Endothelial cell (in vitro differentiated cells): ENCODE data around the gene GRIN2A. TPM values are rescaled to one million over a fixed set of nuclear protein-coding genes. Genes with fewer than 3 reads are reported as not detected.

Source experiments
- DNase-seq: peaks from one replicate; pipeline ENCODE4 v3.0.0; 2021; ENCODE audit warnings: low spot score
- H3K27ac Mint-ChIP-seq: one replicate; pipeline ENCODE4 v1.8.0; 2021; ENCODE audit warnings: mixed read lengths, inconsistent platforms; ENCODE audit not compliant: unreplicated experiment
- H3K27me3 Mint-ChIP-seq: one replicate; pipeline ENCODE4 v1.8.0; 2021; ENCODE audit warnings: mild to moderate bottlenecking, moderate library complexity, mixed read lengths, inconsistent platforms; ENCODE audit not compliant: unreplicated experiment
- H3K36me3 Mint-ChIP-seq: one replicate; pipeline ENCODE4 v1.8.0; 2021; ENCODE audit warnings: mild to moderate bottlenecking, low read depth, mixed read lengths, inconsistent platforms; ENCODE audit not compliant: unreplicated experiment
- H3K4me1 Mint-ChIP-seq: one replicate; pipeline ENCODE4 v1.8.0; 2021; ENCODE audit warnings: mild to moderate bottlenecking, mixed read lengths, inconsistent platforms; ENCODE audit not compliant: unreplicated experiment
- H3K4me3 Mint-ChIP-seq: one replicate; pipeline ENCODE4 v1.8.0; 2021; ENCODE audit warnings: mild to moderate bottlenecking, mixed read lengths, inconsistent platforms; ENCODE audit not compliant: unreplicated experiment
- H3K9me3 Mint-ChIP-seq: one replicate; pipeline ENCODE4 v1.8.0; 2021; ENCODE audit warnings: mixed read lengths, inconsistent platforms; ENCODE audit not compliant: unreplicated experiment
- total RNA-seq: library from RNA; stranded (reverse); fragmentation: NEBNext Ultra II Directional; extraction: Animal tissue kit (Norgen Biotek cat#: 25700); gene quantifications from one replicate; pipeline ENCODE4 v1.2.1, GENCODE V29; 2021; ENCODE audit not compliant: unreplicated experiment
- TF ChIP-seq, protein P1 (sequence below): fragments of 200-600 bp; sonication (generic); IDR thresholded peaks from one replicate; pipeline ENCODE4 v1.5.0; 2021; ENCODE audit warnings: antibody characterized with exemption; ENCODE audit not compliant: unreplicated experiment

The GRIN2A gene
- total RNA-seq, 1 donor from 2014 or later, result 0.03 TPM

DNA sequence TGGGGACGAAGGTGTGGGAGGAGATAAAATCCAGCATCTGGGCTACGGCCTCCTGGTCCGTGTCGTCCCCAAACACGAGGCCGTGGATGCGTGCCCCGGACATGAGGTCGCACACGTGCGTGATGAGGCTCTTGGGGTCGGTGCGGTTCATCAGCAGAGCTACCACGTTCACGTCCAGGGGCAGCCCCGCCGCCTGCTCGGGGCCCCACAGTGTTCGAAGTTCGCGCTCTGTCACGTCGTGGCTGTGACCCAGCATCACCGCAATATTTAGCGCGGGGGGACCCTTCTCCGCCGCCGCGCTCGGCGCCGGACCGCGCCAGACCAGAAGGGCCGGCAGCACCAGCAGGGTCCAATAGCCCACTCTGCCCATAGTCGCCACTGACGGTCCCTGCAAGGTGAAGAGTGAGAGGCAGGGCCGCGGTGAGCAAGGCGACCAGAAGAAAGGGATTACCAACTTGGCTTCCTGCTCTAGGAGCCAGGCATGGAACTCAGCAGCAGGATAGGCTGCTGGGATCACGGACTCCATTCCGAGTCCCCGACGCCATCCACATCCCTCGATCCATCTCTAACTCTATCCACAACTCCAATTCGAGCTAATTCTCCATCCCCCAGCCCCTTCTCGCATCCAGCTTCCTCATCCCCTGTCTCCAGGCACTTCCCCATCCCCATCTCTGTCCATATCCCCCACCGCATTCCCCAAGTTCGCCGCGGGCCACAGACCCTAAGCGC, 2.0 kb downstream of the GRIN2A start:
- Mint-ChIP-seq H3K27me3 (peaks cover 14% of the 10 kb centered on the region), H3K4me3 (no peak overlapping the region), H3K36me3 (no peaks in the 10 kb centered on the region), H3K9me3 (no peaks in the 10 kb centered on the region), H3K27ac (no peak overlapping the region), H3K4me1 (peaks cover 3% of the 10 kb centered on the region)
- TF ChIP-seq, protein P1, sequence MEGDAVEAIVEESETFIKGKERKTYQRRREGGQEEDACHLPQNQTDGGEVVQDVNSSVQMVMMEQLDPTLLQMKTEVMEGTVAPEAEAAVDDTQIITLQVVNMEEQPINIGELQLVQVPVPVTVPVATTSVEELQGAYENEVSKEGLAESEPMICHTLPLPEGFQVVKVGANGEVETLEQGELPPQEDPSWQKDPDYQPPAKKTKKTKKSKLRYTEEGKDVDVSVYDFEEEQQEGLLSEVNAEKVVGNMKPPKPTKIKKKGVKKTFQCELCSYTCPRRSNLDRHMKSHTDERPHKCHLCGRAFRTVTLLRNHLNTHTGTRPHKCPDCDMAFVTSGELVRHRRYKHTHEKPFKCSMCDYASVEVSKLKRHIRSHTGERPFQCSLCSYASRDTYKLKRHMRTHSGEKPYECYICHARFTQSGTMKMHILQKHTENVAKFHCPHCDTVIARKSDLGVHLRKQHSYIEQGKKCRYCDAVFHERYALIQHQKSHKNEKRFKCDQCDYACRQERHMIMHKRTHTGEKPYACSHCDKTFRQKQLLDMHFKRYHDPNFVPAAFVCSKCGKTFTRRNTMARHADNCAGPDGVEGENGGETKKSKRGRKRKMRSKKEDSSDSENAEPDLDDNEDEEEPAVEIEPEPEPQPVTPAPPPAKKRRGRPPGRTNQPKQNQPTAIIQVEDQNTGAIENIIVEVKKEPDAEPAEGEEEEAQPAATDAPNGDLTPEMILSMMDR, result no peak
- DNase-seq, result no peak

GRCh38 chr16:10178526-10178925, 3.7 kb downstream of the GRIN2A start:
- Mint-ChIP-seq H3K27me3 (peaks cover 11% of the 10 kb centered on the region), H3K4me3 (no peak overlapping the region), H3K9me3 (no peaks in the 10 kb centered on the region), H3K27ac (no peak overlapping the region), H3K4me1 (peaks cover 2% of the 10 kb centered on the region), H3K36me3 (no peaks in the 10 kb centered on the region)
- DNase-seq, result no peak
- TF ChIP-seq, protein P1, result no peak

DNA sequence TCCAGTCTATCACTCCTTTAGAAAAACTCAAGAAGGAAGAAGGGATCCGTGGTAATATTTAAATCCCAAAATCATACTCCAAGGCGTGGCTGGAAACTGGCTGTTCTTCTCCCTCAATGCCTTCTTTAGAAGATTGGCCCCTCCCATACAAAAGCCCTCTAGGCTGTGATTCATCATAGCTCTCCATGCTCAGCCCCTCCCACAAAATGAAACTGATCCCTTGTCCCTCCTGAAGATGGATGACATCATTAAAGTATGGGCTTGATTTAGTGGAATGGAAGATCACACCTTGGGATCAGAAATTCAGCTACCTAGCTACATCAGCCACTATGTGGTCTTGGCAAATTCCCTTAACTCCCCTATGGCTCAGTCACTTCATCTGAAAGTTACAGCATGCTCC, 4.1 kb downstream of the GRIN2A start:
- H3K4me3 Mint-ChIP-seq, result no peak overlapping the region
- DNase-seq, result no peak
- H3K9me3 Mint-ChIP-seq, result no peaks in the 10 kb centered on the region
- no peaks in the 10 kb centered on the region for H3K36me3 Mint-ChIP-seq
- H3K27me3 Mint-ChIP-seq, result peaks cover 8% of the 10 kb centered on the region
- no peak overlapping the region for H3K27ac Mint-ChIP-seq
- no peaks in the 10 kb centered on the region for H3K4me1 Mint-ChIP-seq
- TF ChIP-seq, protein P1, result no peak

DNA sequence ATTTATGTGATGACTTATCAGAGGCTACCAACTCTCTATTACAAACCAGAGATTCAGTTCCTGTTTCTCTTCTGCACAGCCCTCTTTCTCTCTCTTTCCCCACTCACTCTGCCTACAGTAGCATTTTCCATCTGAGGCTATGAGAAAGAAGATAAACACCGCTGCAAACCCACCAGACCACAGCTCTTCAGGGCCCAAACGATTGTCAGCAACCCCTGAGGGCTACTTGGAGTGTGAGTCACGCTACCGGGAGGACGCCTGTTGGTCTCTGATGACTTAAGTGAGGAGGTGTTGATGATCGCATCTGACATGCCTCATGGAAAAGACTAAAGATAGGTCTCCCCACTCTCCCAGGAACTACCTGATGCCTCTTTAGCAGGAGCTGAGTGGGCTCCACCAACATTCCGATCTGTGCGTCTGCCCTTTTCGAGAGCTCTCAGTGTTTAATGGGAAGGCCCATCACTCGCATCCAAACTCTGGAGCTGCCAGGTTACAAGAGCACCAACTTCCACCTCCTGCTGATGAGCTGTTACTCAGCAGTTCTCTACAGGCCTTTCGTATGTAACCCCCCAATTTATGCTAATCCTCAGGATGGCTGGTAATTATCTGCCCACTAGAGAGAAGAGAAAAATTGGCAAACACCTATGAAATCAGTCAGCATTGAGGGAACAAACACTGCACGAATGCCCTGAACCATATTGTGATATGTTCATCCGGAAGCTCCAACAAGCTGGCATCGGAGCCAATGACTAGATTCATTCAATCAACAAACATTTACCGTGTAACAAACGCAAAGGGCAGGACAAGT, 9.2 kb downstream of the GRIN2A start:
- Mint-ChIP-seq H3K36me3 (no peaks in the 10 kb centered on the region), H3K27me3 (no peaks in the 10 kb centered on the region), H3K9me3 (no peaks in the 10 kb centered on the region), H3K4me3 (no peak overlapping the region), H3K27ac (no peak overlapping the region), H3K4me1 (no peaks in the 10 kb centered on the region)
- no peak for DNase-seq
- TF ChIP-seq, protein P1, result no peak

DNA sequence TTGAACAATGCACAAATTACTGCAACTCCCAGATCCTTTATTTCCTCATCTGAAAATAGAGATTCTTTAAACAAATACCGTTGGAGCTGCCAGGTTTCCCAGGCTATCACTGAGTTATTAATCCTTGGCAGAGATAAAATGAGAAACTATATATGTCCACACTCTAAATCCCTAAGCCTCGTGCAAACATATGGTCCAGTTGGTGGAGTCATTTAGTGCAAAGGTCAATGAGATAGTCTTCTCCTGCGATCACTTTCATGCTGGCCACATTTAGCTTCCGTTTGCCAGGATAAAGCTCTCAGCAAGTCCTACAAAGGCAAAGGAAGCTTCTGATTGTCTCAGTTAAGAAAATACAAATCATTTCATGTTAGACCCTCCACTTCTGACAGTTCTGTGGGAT, 11.0 kb downstream of the GRIN2A start:
- DNase-seq, result no peak
- no peaks in the 10 kb centered on the region for H3K9me3 Mint-ChIP-seq
- H3K27me3 Mint-ChIP-seq, result no peaks in the 10 kb centered on the region
- H3K27ac Mint-ChIP-seq, result no peak overlapping the region
- TF ChIP-seq, protein P1, result no peak
- H3K4me3 Mint-ChIP-seq, result no peak overlapping the region
- no peaks in the 10 kb centered on the region for H3K36me3 Mint-ChIP-seq
- no peaks in the 10 kb centered on the region for H3K4me1 Mint-ChIP-seq
